Neural cell (in vitro differentiated cells): ENCODE data around the gene ADGRD1. TPM values are rescaled to one million over a fixed set of nuclear protein-coding genes. Genes with fewer than 3 reads are reported as not detected.

Source experiments
- H2AFZ ChIP-seq: fragments of 200-600, 300-800 bp; sonication (generic), shearing (Covaris generic); 2 replicates; pipeline ENCODE4 v1.6.0; 2014; ENCODE audit warnings: low read depth, mild to moderate bottlenecking, antibody characterized with exemption, low read length, moderate library complexity
- H3F3A ChIP-seq: fragments of 200-600 bp; shearing (Covaris generic); 2 replicates; pipeline ENCODE4 v1.6.1; 2016; ENCODE audit warnings: mild to moderate bottlenecking, moderate library complexity, mixed read lengths, antibody characterized with exemption, low read length; ENCODE audit not compliant: insufficient read depth, poor library complexity, severe bottlenecking
- H3K27ac ChIP-seq: fragments of 200-600, 300-800 bp; sonication (generic), shearing (Covaris generic); 2 replicates; pipeline ENCODE4 v1.5.1; 2014; ENCODE audit warnings: mild to moderate bottlenecking, low read length, moderate library complexity
- H3K27me3 ChIP-seq: fragments of 300-800, 200-600 bp; sonication (generic), shearing (Covaris generic); 2 replicates; pipeline ENCODE4 v1.6.0; 2014; ENCODE audit warnings: mild to moderate bottlenecking, low read depth, low read length, moderate library complexity; ENCODE audit not compliant: insufficient read depth
- H3K36me3 ChIP-seq: fragments of 300-800, 200-600 bp; sonication (generic), shearing (Covaris generic); 2 replicates; pipeline ENCODE4 v1.5.1; 2014; ENCODE audit warnings: mild to moderate bottlenecking, antibody characterized with exemption, low read length, moderate library complexity; ENCODE audit not compliant: insufficient read depth
- H3K4me2 ChIP-seq: fragments of 300-800, 200-600 bp; sonication (generic), shearing (Covaris generic); 2 replicates; pipeline ENCODE4 v1.6.0; 2014; ENCODE audit warnings: mild to moderate bottlenecking, low read length
- H3K4me3 ChIP-seq: fragments of 300-800, 200-600 bp; sonication (generic), shearing (Covaris generic); 2 replicates; pipeline ENCODE4 v1.5.1; 2014; ENCODE audit warnings: mild to moderate bottlenecking, low read length, moderate library complexity
- H3K79me2 ChIP-seq: fragments of 200-600 bp; shearing (Covaris generic); replicated peaks from 2 replicates; pipeline ENCODE4 v1.6.0; 2014; ENCODE audit warnings: mild to moderate bottlenecking, low read length, moderate library complexity; ENCODE audit not compliant: insufficient read depth
- H3K9ac ChIP-seq: fragments of 300-800, 200-600 bp; sonication (generic), shearing (Covaris generic); 2 replicates; pipeline ENCODE4 v1.6.1; 2016; ENCODE audit warnings: mild to moderate bottlenecking, low read length, mixed read lengths
- H3K9me2 ChIP-seq: fragments of 200-600 bp; shearing (Covaris generic); 2 replicates; pipeline ENCODE4 v1.6.1; 2016; ENCODE audit warnings: mild to moderate bottlenecking, low read length, mixed read lengths; ENCODE audit not compliant: insufficient read depth
- H3K9me3 ChIP-seq: fragments of 200-600, 300-800 bp; sonication (generic), shearing (Covaris generic); 2 replicates; pipeline ENCODE4 v1.6.1; 2016; ENCODE audit warnings: mild to moderate bottlenecking, mixed run types, low read length, moderate library complexity, mixed read lengths
- H4K20me1 ChIP-seq: fragments of 200-600 bp; shearing (Covaris generic); 2 replicates; pipeline ENCODE4 v1.6.1; 2016; ENCODE audit warnings: mild to moderate bottlenecking, mixed run types; ENCODE audit not compliant: insufficient read depth
- EZH2 ChIP-seq: fragments of 200-600, 300-800 bp; shearing (Covaris generic), sonication (generic); IDR thresholded peaks from 2 replicates; pipeline ENCODE4 v1.6.1; 2014; ENCODE audit warnings: antibody characterized with exemption, low read length, borderline replicate concordance, mild to moderate bottlenecking; ENCODE audit not compliant: insufficient read depth, poor library complexity, severe bottlenecking
- MXI1 ChIP-seq: fragments of 450-650 bp; conservative IDR thresholded peaks from 2 replicates; pipeline ENCODE4 v1.6.1; 2014; ENCODE audit warnings: antibody characterized with exemption, mild to moderate bottlenecking; ENCODE audit not compliant: poor library complexity, severe bottlenecking
- RAD21 ChIP-seq: fragments of 450-650 bp; conservative IDR thresholded peaks from 2 replicates; pipeline ENCODE4 v1.6.1; 2014; ENCODE audit warnings: antibody characterized with exemption, mild to moderate bottlenecking, moderate library complexity
- REST ChIP-seq: IDR thresholded peaks from 2 replicates; pipeline ENCODE4 v1.6.1; 2012; ENCODE audit warnings: borderline replicate concordance
- TAF1 ChIP-seq: IDR thresholded peaks from 2 replicates; pipeline ENCODE4 v1.6.1; 2012; ENCODE audit warnings: low read depth
- polyA plus RNA-seq: library from polyadenylated mRNA; depleted of rRNA; stranded (reverse); fragments of >200 nt; gene quantifications from 2 replicates; pipeline ENCODE4 v1.2.3, GENCODE V29; 2014

ADGRD1 gene
- polyA plus RNA-seq, 1 donor from 2014 or later = 1.7 TPM

DNA sequence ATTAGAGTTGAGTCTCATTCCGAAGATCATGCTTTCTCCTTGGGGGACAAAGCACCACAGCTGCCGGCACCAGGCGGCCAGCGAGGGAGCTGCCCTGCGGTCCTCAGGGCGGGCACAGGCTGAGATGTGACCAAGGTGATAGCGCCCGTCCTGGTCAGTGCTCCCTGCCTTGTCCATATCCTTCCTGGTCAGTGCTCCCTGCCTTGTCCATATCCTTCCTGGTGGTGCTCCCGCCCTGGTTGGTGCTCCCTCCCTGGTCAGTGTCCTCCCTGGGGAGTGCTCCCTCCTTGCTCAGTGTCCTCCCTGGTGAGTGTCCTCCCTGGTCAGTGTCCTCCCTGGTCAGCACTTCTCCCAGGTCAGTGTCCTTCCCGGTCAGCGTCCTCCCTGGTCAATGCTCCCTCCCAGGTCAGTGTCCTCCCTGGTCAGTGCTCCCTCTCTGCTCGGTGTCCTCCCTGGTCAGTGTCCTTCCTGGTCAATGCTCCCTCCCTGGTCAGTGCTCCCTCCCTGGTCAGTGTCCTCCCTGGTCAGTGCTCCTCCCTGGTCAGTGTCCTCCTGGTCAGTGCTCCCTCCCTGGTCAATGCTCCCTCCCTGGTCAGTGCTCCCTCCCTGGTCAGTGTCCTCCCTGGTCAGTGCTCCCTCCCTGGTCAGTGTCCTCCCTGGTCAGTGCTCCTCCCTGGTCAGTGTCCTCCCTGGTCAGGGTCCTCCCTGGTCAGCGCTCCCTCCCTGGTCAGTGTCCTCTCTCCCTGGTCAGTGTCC is 92.2 kb downstream of the ADGRD1 start:
- no peak overlapping the region for H3K9ac ChIP-seq
- H3K9me3 ChIP-seq = no peaks in the 10 kb centered on the region

DNA sequence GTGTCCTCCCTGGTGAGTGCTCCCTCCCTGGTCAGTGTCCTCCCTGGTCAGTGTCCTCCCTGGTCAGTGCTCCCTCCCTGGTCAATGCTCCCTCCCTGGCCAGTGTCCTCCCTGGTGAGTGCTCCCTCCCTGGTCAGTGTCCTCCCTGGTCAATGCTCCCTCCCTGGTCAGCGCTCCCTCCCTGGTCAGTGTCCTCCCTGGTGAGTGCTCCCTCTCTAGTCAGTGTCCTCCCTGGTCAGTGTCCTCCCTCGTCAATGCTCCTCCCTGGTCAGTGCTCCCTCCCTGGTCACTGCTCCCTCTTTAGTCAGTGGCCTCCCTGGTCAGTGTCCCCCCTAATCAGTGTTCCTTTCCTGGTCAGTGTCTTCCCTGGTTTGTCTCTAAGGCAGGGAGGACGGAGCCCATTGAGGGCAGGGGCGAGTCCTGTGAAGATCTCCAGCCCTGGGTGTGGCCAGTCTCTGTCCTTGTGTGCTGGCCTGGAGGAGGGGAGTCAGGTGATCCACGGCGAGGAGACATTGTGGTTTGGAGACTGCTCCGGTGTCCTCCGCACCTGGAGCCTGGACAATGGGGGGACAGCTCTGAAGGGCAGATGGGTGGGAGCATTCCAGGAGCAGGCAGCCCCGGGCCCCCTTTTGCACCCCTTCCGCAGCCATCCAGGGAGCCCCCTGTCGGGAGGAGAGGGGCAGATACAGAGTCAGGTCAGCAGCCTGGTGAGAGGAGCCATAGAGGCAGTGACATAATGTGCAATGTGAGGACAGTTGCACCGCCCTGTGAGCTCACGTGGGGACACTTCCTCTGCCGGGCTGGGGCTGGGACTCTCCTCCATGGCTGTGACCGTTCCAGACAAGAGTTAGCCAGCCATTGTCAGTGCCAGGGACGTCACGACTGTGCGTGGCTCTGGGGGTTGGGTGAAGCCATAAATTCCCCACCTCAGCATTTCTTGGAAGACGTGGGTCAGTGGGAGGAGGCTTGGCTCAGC is 93.4 kb downstream of the ADGRD1 start:
- Histone ChIP-seq H3K9me3 (no peaks in the 10 kb centered on the region), H3K4me2 (no peak overlapping the region), H2AFZ (no peak overlapping the region), H4K20me1 (no peaks in the 10 kb centered on the region), H3K9me2 (no peaks in the 10 kb centered on the region), H3K36me3 (no peaks in the 10 kb centered on the region), H3K27ac (no peak overlapping the region), H3F3A (no peaks in the 10 kb centered on the region), H3K79me2 (no peaks in the 10 kb centered on the region), H3K9ac (no peak overlapping the region), H3K27me3 (no peaks in the 10 kb centered on the region), H3K4me3 (no peak overlapping the region)
- TF ChIP-seq TAF1 (no peak), RAD21 (no peak), MXI1 (no peak), REST (no peak), EZH2 (no peak)

More for the DNA sequence above, 92.2 kb downstream of the ADGRD1 start:
- Histone ChIP-seq H3K4me2 (no peak overlapping the region), H3F3A (no peaks in the 10 kb centered on the region), H3K27me3 (no peaks in the 10 kb centered on the region), H3K9me2 (no peaks in the 10 kb centered on the region), H3K4me3 (no peak overlapping the region), H2AFZ (no peak overlapping the region), H3K27ac (no peak overlapping the region), H3K36me3 (no peaks in the 10 kb centered on the region), H3K79me2 (no peaks in the 10 kb centered on the region), H4K20me1 (no peaks in the 10 kb centered on the region)
- TF ChIP-seq REST (no peak), EZH2 (no peak)
